Lung (tissue), 12 donors: ENCODE data around the gene SKA1. TPM values are rescaled to one million over a fixed set of nuclear protein-coding genes. Genes with fewer than 3 reads are reported as not detected.
A peak's percentile ranks its signal among the peaks of the same experiment; 100 is the strongest.

ENCODE experiments used
- ATAC-seq: fragments of 200-7000 bp; cut with Tn5 transposase; one replicate; pipeline ENCODE4 v1.9.1; 2020; ENCODE audit warnings: moderate number of reproducible peaks; ENCODE audit not compliant: insufficient read depth, low FRiP score
- DNase-seq, 3 donors: peaks; one replicate each; pipeline ENCODE4 v3.0.0-alpha.2; 2013 to 2017
- H3K27ac ChIP-seq, 2 donors: one replicate each; pipeline ENCODE4 v1.5.1; 2013; ENCODE audit warnings: mild to moderate bottlenecking in 2 of 2, moderate library complexity in 2 of 2, control low read depth in 1 of 2, inconsistent platforms in 1 of 2, low read depth in 1 of 2, low read length in 1 of 2
- H3K27me3 ChIP-seq, 3 donors: one replicate each; pipeline ENCODE4 v1.5.1; 2013; ENCODE audit warnings: low read length in 2 of 3; ENCODE audit not compliant: control insufficient read depth in 3 of 3, insufficient read depth in 3 of 3
- H3K36me3 ChIP-seq, 4 donors: one replicate each; pipeline ENCODE4 v1.5.1; 2013; ENCODE audit warnings: low read length in 4 of 4, mild to moderate bottlenecking in 1 of 4, moderate library complexity in 1 of 4; ENCODE audit not compliant: control insufficient read depth in 4 of 4, insufficient read depth in 4 of 4
- H3K4me1 ChIP-seq, 5 donors: one replicate each; pipeline ENCODE4 v1.5.1; 2013; ENCODE audit warnings: low read length in 5 of 5, mild to moderate bottlenecking in 2 of 5, moderate library complexity in 1 of 5; ENCODE audit not compliant: control insufficient read depth in 5 of 5, insufficient read depth in 5 of 5
- H3K4me3 ChIP-seq: one replicate; pipeline ENCODE4 v1.5.1; 2013; ENCODE audit warnings: mild to moderate bottlenecking, control low read depth, moderate library complexity
- H3K9ac ChIP-seq, 2 donors: one replicate each; pipeline ENCODE4 v1.5.1; 2013; ENCODE audit warnings: low read length in 2 of 2, control low read depth in 1 of 2; ENCODE audit not compliant: insufficient read depth in 1 of 2
- H3K9me3 ChIP-seq, 4 donors: one replicate each; pipeline ENCODE4 v1.5.1; 2013; ENCODE audit warnings: low read length in 3 of 4, mild to moderate bottlenecking in 1 of 4, moderate library complexity in 1 of 4; ENCODE audit not compliant: control insufficient read depth in 4 of 4, insufficient read depth in 3 of 4
- CTCF ChIP-seq: IDR thresholded peaks from 2 replicates; pipeline ENCODE4 v1.5.1; 2012; ENCODE audit warnings: mild to moderate bottlenecking; ENCODE audit errors: control extremely low read depth, extremely low read depth
- WGBS, 2 donors: extraction: QIAGEN DNeasy Blood & Tissue Kit; methylation state at CpG; one replicate each; pipeline ENCODE4 v1.1.7; 2013; 5-methylcytosine and 5-hydroxymethylcytosine counted together
- polyA plus RNA-seq, 2 donors: library from polyadenylated mRNA; stranded (reverse); fragments of 200-250 nt; gene quantifications; one replicate each; pipeline ENCODE4 v1.2.1, GENCODE V29; 2013
- total RNA-seq, 2 donors: library from RNA; depleted of rRNA in 1 of 2; stranded (reverse); fragments of >200 nt in 1 of 2; gene quantifications; one replicate each; pipeline ENCODE4 v1.2.1, GENCODE V29; 2014 to 2021
- donor health status: control.
- donor health status: control.
- donor health status: Bipolar disorder and iron deficiency.
- donor health status: healthy.
- donor health status: DM: yes; HTN: yes; CAD: no.

SKA1 gene
- total and polyA plus RNA-seq, 4 donors = 0.49 to 1.3 (median 0.54) TPM

- Histone ChIP-seq H3K27me3 (no peaks in the 10 kb centered on the region), H3K4me1 (peaks cover 0 to 14% (median 2%) of the 10 kb centered on the region in 5 donors), H3K27ac (peak overlapping the region in 1 of 2 donors; percentile 34), H3K4me3 (no peak overlapping the region), H3K9me3 (peaks cover 0 to 8% (median 3%) of the 10 kb centered on the region in 4 donors), H3K9ac (peak overlapping the region; percentile 50 to 54), H3K36me3 (no peaks in the 10 kb centered on the region)
- no peak for TF ChIP-seq CTCF
- ATAC-seq (no peak), DNase-seq (peak; percentile 16 to 51 (median 29))
- WGBS, 2 donors = 82 to 88% methylated on average over 7 of the region's 7 CpGs
Observed at GRCh38 chr18:50373561-50374219, 1.2 kb upstream of the SKA1 start.

DNA sequence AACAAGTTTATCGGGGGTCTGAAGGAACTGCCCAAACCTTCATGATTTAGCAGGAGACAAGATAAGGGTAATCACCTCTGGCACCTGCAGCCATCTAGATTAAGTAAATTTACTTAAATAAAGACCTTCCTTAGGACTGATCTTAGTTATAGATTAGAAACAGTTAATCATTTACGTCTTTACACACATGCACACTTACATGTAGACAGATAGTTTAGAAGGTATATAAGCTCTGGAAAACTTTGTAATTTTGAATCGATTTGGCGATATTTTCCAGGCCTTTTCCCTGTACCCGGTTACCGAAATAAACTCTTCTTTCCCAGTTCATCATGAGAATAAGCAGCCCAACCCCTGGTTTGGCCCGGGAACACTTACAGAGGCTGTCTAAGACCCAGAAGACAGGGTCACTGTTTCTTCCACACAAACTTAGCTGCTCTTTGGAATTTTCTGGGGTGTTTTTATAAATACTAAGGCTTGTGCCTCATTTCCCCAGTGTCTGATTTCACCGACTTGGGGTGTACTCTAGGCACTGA is 560 bp upstream of the SKA1 start:
- ATAC-seq = no peak

DNA sequence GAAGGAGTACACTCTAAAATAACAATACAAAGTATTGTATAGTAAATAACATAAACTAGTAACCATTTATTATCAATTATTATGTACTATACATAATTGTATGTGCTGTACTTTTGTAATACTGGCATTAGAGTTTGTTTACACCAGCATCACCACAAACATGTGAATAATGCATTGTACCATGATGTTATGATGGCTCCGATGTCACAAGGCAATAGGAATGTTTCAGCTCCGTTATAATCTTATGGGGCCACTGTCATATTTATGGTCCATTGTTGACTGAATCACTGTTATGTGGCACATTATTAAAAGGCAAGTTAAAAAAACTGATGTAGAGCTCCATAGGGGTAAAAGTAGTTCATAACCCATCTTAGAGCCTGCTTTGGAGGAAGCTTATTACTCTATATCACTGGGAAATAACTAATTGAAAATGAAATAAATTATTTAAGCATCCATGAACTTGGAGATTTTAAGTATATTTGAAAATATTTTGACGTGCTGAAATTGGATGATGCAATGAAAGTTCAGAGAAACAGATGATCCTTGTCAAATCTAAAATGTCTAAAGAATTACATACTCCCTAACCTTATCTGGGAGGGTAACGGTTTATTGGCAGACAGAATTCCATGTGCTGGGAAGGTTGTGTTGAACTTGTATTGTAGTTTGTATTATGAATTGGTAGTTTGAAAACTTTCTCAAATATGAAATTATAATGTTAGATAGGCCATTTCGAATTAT is 2.4 kb downstream of the SKA1 start:
- H3K36me3 ChIP-seq = no peaks in the 10 kb centered on the region
- 85% methylated on average over 5 of the region's 5 CpGs for WGBS, 2 donors
- no peak overlapping the region for H3K4me3 ChIP-seq
- peaks cover 0 to 14% (median 2%) of the 10 kb centered on the region in 5 donors for H3K4me1 ChIP-seq
- H3K27me3 ChIP-seq = no peaks in the 10 kb centered on the region
- DNase-seq = no peak
- no peak overlapping the region for H3K27ac ChIP-seq
- no peak for TF ChIP-seq CTCF
- H3K9me3 ChIP-seq = no peaks in the 10 kb centered on the region
- ATAC-seq = no peak
- H3K9ac ChIP-seq = no peak overlapping the region

More for the DNA sequence above, 560 bp upstream of the SKA1 start:
- H3K9ac ChIP-seq = peak overlapping the region; percentile 50 to 54
- no peak for TF ChIP-seq CTCF
- H3K4me3 ChIP-seq = peak overlapping the region; percentile 37
- H3K4me1 ChIP-seq = peaks cover 0 to 14% (median 2%) of the 10 kb centered on the region in 5 donors
- H3K27ac ChIP-seq = peak overlapping the region; percentile 82 to 89
- no peaks in the 10 kb centered on the region for H3K36me3 ChIP-seq
- DNase-seq = peak in 2 of 3 donors; percentile 23 to 46
- peaks cover 0 to 6% (median 3%) of the 10 kb centered on the region in 4 donors for H3K9me3 ChIP-seq
- H3K27me3 ChIP-seq = no peaks in the 10 kb centered on the region
- 66 to 71% methylated on average over 8 of the region's 8 CpGs for WGBS, 2 donors
